ENCODE data around the gene GRK5.

GRCh38 chr10:119341459-119342301 is 134.3 kb downstream of the GRK5 start:
- TF ChIP-seq CTCF (conservative IDR thresholded peaks at IDR 0.05; ENCODE audit: low read depth, low read length) (no peak), EZH2 (IDR thresholded peaks at IDR 0.05; ENCODE audit: borderline replicate concordance, low read depth, low read length, poor library complexity, severe bottlenecking) (no peak)
